ENCODE measurements around the gene KAT6B.
"Not testable (repeated sequence)": the region's sequence is repeated elsewhere in the genome, so short reads cannot be mapped to it uniquely, and the experiment has no call there.

The KAT6B gene

DNA sequence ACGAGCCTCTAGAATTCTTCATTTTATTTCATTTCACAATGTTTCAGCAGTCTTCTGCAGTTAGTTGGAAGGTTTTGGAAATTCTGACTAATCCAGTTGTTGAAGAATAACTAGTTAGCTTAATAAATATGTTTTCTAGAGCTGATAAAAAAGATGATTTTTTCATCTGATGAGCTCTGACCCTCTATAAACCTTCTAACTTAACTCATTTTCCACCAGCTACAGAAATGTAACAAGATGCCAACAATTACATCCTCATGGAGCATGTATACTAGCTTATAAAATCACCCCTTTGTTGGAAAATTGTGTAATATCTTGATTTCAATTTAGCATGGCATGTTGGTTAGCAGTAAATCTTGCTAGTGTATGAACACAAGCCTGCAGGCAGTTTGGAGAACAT is 33.1 kb downstream of the KAT6B start:
- DNase-seq (ENCODE audit: low read depth) = no peak

- no peak for DNase-seq (ENCODE audit: low read depth)
Measured at GRCh38 chr10:74862625-74863024, 36.2 kb downstream of the KAT6B start.

- peak; percentile 49 for DNase-seq (ENCODE audit: low read depth)
Measured at GRCh38 chr10:74863551-74863950, 37.2 kb downstream of the KAT6B start.

GRCh38 chr10:74867351-74867750 is 41.0 kb downstream of the KAT6B start:
- DNase-seq (ENCODE audit: low read depth) = no peak

DNA sequence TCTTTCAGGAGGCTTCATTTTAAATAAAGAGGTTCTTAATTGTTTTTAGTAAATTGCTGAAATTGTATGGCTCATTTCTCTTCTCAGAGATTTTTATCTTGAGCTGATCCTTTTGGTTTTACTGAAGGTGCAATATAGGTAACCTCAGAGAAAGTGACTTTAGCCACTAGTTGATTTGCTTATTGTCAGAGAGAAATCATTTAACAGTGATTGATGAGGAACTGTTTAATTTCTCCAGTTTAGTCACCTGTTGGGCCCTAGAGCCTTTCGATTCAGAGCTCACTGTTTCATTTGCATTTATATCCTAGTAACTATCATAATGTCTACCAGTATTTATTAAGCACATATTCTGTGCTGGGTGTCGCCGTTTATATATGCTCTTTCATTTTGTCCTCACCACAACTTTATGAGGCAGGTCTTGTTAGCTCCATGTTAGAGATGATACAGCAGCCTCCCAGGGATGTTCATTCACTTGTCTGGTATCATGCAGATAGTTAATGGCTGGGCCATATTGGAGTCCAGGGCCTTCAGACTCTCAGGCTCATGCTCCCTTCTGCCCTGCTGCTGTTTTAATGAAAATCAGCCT is 42.1 kb downstream of the KAT6B start:
- no peak for DNase-seq (ENCODE audit: low read depth)

- no peak for DNase-seq (ENCODE audit: low read depth)
Measured at GRCh38 chr10:74869635-74870034, 43.2 kb downstream of the KAT6B start.

- no peak for DNase-seq (ENCODE audit: low read depth)
Measured at GRCh38 chr10:74870191-74870590, 43.8 kb downstream of the KAT6B start.

DNA sequence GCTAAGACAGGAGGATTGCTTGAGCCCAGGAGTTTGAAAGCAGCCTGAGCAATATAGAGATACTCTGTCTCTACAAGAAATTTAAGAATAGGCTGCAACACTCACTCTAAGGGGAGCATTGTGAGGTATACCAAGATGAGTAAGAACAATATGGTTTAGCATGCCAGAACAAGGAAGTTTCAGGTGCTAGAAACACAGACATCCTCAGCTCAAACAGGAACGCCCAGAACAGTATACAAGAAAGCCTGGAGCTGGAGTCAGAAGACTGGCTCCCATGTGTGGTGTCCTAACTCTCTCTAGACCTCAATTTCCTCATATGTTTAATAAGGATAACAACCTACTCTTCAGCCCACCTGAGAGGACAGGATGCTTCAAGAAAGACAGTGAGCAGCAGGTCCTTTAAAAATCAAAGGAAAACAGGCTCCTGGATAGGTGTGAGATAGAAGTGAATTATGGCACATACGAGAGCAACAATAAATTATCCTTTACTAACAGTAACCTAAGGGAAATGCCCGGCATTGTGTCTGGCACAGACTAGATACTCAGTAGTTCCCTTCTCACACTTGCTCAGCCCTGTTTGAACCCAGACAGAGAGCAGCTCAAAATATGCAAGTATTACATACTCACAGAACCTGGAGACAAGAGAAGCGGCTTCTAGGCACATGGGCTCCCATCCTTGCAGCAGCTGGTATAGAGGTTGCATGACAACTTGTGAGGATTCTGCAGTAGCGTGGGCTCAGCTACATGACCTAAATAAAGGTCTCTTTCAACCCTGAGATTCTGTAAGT is 45.4 kb downstream of the KAT6B start:
- DNase-seq (ENCODE audit: low read depth) = no peak

DNA sequence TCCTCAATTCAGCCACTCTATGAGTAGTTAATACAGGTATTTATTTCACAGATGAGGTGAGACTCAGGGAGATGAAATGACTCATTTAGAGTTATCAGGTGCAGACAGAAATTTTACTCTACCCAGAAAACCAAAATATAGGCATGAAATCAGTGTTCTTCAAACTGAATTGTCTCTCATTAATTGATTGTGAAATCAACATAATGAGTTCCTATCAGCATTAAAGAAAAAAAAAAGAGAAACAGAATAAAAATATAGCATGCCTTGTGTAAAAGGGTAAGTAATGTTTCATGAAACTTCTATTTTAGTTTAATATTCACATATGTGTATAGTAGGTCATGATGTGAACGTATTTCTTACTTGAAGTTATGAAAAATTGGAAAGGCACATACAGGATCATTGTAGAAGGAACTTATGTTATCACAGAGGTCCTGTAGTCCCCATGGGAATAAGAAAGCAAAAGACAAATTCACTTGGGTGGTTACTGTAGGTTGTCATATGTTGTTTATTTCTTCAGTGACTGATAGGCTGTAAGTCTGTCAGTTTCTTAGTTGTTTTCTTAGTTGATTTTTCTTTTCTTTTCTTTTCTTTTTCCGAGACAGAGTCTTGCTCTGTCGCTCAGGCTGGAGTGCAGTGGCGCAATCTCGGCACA is 47.5 kb downstream of the KAT6B start:
- no peak for DNase-seq (ENCODE audit: low read depth)

DNA sequence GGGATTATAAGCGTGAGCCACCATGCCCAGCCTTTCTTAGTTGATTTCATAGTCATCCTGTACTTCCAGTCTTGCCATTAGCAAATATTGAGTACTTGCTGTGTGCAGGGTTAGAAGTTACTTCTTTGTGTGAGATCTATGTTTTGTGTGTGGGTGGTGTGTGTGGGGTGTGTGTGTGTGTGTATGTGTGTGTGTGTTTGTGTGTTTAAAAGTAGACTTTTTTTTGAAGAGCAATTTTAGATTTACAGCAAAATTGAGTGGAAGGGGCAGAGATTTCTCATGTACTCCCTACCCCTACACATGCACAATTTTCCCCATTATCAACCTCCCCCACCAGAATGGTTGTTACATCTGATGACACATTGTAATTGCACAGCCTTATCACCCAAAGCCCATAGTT is 48.2 kb downstream of the KAT6B start:
- no peak for DNase-seq (ENCODE audit: low read depth)

DNA sequence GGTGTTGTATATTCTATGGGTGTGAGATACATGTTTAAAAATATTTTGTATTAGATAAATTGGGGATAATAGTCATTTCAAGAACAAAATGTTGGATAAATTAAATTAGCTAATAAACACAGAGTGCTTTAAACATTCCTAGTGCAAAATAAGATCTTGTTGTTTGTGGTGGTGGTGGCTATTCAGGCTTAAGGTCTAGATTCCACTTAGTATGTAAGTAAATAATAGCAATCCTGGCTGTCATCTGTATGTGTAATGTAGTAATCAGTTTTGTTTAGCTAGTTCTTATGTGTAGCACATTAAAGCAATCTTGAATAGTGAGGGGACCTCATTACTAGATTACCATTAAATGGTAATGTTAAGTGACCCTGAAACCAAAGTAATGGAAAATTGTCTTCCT is 48.7 kb downstream of the KAT6B start:
- no peak for DNase-seq (ENCODE audit: low read depth)

DNA sequence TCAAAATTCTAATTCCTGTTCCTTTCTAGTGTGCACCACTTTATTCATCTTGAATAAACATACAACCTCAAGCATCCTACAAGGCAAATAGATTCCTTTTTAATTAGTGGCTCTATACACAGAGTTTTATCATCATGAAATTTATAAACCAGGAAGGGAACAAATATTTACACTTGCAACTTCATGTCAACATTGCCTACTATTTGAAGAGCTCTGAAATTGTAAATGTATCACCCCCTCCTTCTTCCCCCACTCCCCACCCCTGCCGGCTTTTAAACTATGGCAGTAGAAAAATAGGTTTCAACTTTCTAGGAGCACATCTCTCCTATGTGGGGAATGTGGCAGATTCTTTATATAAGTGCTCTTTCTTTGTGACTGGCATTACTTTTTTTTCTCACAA is 49.6 kb downstream of the KAT6B start:
- no peak for DNase-seq (ENCODE audit: low read depth)

- not testable (repeated sequence) for DNase-seq (ENCODE audit: low read depth)
Measured at GRCh38 chr10:74877054-74877453, 50.7 kb downstream of the KAT6B start.

DNA sequence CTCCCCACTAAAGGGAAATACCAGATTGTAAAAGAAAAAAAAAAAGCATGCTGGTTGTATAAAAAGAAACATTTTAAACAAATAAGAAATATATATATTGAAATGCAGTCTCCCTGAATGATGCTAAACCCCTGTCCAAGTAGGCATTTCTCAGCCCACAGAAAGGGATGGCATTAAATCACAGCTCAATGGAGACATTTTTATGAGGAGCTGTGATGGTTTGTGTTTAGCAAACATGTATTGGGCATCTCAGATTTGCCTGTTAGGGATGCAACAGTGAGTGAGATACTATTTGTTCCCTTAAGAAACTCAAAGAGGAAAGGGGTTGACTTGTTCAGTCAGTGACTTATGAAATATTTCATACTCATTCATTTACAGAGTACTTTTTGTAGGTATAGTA is 51.5 kb downstream of the KAT6B start:
- no peak for DNase-seq (ENCODE audit: low read depth)

DNA sequence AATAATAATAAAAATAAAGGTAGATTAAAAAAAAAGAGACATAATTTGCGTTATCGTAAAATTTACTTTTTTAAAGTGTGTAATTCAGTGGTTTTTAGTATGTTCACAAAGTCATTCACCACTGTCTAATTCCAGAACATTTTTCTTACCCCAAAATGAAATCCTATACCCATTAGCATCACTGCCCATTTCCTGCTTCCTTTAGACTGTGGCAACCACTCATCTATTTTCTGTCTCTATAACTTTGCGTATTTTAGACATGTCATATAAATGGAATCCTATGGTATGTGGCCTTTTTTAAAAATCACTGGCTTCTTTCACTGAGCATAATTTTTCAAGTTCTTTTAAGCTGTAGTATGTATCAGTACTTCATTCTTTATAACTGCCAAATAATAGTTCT is 53.6 kb downstream of the KAT6B start:
- peak; percentile 48 for DNase-seq (ENCODE audit: low read depth)

- DNase-seq (ENCODE audit: low read depth) = no peak
Measured at GRCh38 chr10:74881253-74881884, 55.0 kb downstream of the KAT6B start.

- peak; percentile 58 for DNase-seq (ENCODE audit: low read depth)
Measured at GRCh38 chr10:74882427-74882826, 56.0 kb downstream of the KAT6B start.

GRCh38 chr10:74882831-74883230 is 56.4 kb downstream of the KAT6B start:
- peak; percentile 50 for DNase-seq (ENCODE audit: low read depth)

DNA sequence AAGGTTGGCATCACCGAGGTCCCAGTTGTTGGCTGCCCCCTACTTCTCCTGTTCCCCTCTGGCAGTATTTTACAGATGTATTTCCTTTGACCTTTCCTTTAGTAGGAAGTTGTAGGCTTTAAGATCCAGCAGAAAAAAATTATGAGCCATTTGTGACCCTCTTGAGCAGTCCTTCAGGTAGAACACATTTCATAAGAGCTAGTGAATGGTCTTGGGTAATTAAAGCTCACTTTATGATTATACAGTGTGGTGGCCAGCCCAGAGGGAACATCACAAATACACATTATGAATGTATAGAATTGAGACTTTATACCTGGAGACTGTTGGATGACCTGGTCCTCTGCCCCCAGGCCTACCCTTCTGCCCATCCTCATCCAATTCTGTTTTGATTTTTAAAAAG is 57.0 kb downstream of the KAT6B start:
- no peak for DNase-seq (ENCODE audit: low read depth)

- no peak for DNase-seq (ENCODE audit: low read depth)
Measured at GRCh38 chr10:74887614-74888284, 61.3 kb downstream of the KAT6B start.

- no peak for DNase-seq (ENCODE audit: low read depth)
Measured at GRCh38 chr10:74888962-74889661, 62.7 kb downstream of the KAT6B start.

DNA sequence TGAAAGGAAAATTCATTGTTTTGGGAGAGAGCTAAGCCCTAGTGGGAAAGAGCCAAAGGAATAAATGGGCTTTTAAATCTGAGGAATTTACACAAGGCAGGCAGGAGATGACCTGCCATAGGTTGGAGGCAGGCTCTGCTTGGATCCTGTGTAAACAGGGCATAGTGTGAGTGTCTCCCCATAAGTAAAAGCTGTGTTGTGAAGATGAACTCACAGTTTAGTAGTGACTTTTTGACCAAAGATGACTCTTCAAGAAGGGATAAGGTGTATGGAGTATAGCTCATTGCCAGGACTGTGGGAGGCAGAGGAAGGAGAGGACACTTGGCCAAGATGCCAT is 63.2 kb downstream of the KAT6B start:
- no peak for DNase-seq (ENCODE audit: low read depth)
